Endodermal cell (in vitro differentiated cells): ENCODE measurements around the gene NOS3. TPM values are rescaled to one million over a fixed set of nuclear protein-coding genes. Genes with fewer than 3 reads are reported as not detected.

Experiments
- DNase-seq: peaks from one replicate; pipeline ENCODE4 v3.0.0-alpha.2; 2017
- H3K27ac ChIP-seq: 2 replicates; pipeline ENCODE4 v1.5.1; 2013; ENCODE audit warnings: mild to moderate bottlenecking, low read depth, low read length, moderate library complexity
- H3K27me3 ChIP-seq: 2 replicates; pipeline ENCODE4 v1.6.1; 2013; ENCODE audit warnings: mild to moderate bottlenecking, low read length, moderate library complexity; ENCODE audit not compliant: insufficient read depth, control insufficient read depth, poor library complexity, severe bottlenecking
- H3K36me3 ChIP-seq: 2 replicates; pipeline ENCODE4 v1.7.0; 2013; ENCODE audit warnings: mild to moderate bottlenecking, low read length, moderate library complexity; ENCODE audit not compliant: control insufficient read depth, insufficient read depth
- H3K4me1 ChIP-seq: one replicate; pipeline ENCODE4 v1.7.0; 2013; ENCODE audit warnings: low read length; ENCODE audit not compliant: control insufficient read depth, insufficient read depth
- H3K4me3 ChIP-seq: 2 replicates; pipeline ENCODE4 v1.5.1; 2013; ENCODE audit warnings: mild to moderate bottlenecking, low read length, moderate library complexity
- H3K9ac ChIP-seq: 2 replicates; pipeline ENCODE4 v1.6.1; 2013; ENCODE audit warnings: mild to moderate bottlenecking, low read length, moderate library complexity; ENCODE audit not compliant: poor library complexity, severe bottlenecking; ENCODE audit errors: extremely low read depth
- H3K9me3 ChIP-seq: 2 replicates; pipeline ENCODE4 v1.6.1; 2013; ENCODE audit warnings: mild to moderate bottlenecking, low read length, moderate library complexity; ENCODE audit not compliant: control insufficient read depth
- H3K27ac Mint-ChIP-seq: 2 replicates; pipeline ENCODE4 v1.8.0; 2020; ENCODE audit warnings: mixed read lengths
- H3K27me3 Mint-ChIP-seq: 2 replicates; pipeline ENCODE4 v1.8.0; 2021; ENCODE audit warnings: mild to moderate bottlenecking, mixed read lengths; ENCODE audit not compliant: insufficient read depth
- H3K36me3 Mint-ChIP-seq: 2 replicates; pipeline ENCODE4 v1.8.0; 2020; ENCODE audit warnings: low read depth, mixed read lengths
- H3K4me1 Mint-ChIP-seq: 2 replicates; pipeline ENCODE4 v1.8.0; 2020; ENCODE audit warnings: mixed read lengths
- H3K4me3 Mint-ChIP-seq: 2 replicates; pipeline ENCODE4 v1.8.0; 2020; ENCODE audit warnings: mild to moderate bottlenecking, moderate library complexity, mixed read lengths
- H3K9me3 Mint-ChIP-seq: 2 replicates; pipeline ENCODE4 v1.8.0; 2020; ENCODE audit warnings: mild to moderate bottlenecking, mixed read lengths
- WGBS, 2 experiments: methylation state at CpG; one replicate each; pipeline versions ENCODE4 v1.1.5 to v1.1.7; 2013; ENCODE audit warnings: missing lambda C conversion rate in 2 of 2, mixed read lengths in 1 of 2; ENCODE audit not compliant: insufficient coverage in 1 of 2, insufficient read length in 1 of 2; 5-methylcytosine and 5-hydroxymethylcytosine counted together
- total RNA-seq, 2 donors: library from RNA; stranded (reverse); fragmentation: NEBNext Ultra II Directional in 1 of 2; extraction: Animal tissue kit (Norgen Biotek cat#: 25700) in 1 of 2; gene quantifications; 2 replicates in 1 of 2; 3 replicates in 1 of 2; pipeline ENCODE4 v1.2.1, GENCODE V29; 2021
- TF ChIP-seq, protein P1 (sequence below): fragments of 200-600 bp; sonication (generic); conservative IDR thresholded peaks from 2 replicates; pipeline ENCODE4 v1.5.0; 2021; ENCODE audit warnings: antibody characterized with exemption, mild to moderate bottlenecking

Gene NOS3
- total RNA-seq, 2 donors from 2014 or later: 2.3 to 9.1 TPM

- H3K27ac Mint-ChIP-seq: no peak overlapping the region
- no peaks in the 10 kb centered on the region for H3K36me3 Mint-ChIP-seq
- Histone ChIP-seq H3K27me3 (no peaks in the 10 kb centered on the region), H3K27ac (no peak overlapping the region), H3K9ac (no peak overlapping the region), H3K9me3 (no peaks in the 10 kb centered on the region), H3K36me3 (no peaks in the 10 kb centered on the region), H3K4me1 (peaks cover 6% of the 10 kb centered on the region), H3K4me3 (no peak overlapping the region)
- no peak overlapping the region for H3K4me3 Mint-ChIP-seq
- peaks cover 13% of the 10 kb centered on the region for H3K27me3 Mint-ChIP-seq
- 86 to 94% methylated on average over 9 to 18 of the region's 19 CpGs for WGBS, 2 experiments
- DNase-seq: peak; percentile 52
- no peaks in the 10 kb centered on the region for H3K4me1 Mint-ChIP-seq
- H3K9me3 Mint-ChIP-seq: peaks cover 15% of the 10 kb centered on the region
- TF ChIP-seq, protein P1, sequence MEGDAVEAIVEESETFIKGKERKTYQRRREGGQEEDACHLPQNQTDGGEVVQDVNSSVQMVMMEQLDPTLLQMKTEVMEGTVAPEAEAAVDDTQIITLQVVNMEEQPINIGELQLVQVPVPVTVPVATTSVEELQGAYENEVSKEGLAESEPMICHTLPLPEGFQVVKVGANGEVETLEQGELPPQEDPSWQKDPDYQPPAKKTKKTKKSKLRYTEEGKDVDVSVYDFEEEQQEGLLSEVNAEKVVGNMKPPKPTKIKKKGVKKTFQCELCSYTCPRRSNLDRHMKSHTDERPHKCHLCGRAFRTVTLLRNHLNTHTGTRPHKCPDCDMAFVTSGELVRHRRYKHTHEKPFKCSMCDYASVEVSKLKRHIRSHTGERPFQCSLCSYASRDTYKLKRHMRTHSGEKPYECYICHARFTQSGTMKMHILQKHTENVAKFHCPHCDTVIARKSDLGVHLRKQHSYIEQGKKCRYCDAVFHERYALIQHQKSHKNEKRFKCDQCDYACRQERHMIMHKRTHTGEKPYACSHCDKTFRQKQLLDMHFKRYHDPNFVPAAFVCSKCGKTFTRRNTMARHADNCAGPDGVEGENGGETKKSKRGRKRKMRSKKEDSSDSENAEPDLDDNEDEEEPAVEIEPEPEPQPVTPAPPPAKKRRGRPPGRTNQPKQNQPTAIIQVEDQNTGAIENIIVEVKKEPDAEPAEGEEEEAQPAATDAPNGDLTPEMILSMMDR: no peak
Observed at GRCh38 chr7:150994838-150995510, 4.2 kb downstream of the NOS3 start.

- DNase-seq: peak; percentile 65
- Mint-ChIP-seq H3K4me1 (no peaks in the 10 kb centered on the region), H3K9me3 (peaks cover under 1% of the 10 kb centered on the region), H3K36me3 (no peaks in the 10 kb centered on the region), H3K4me3 (no peak overlapping the region), H3K27ac (no peak overlapping the region), H3K27me3 (peaks cover 3% of the 10 kb centered on the region)
- Histone ChIP-seq H3K4me3 (no peak overlapping the region), H3K4me1 (peaks cover 6% of the 10 kb centered on the region), H3K9me3 (no peaks in the 10 kb centered on the region), H3K27me3 (no peaks in the 10 kb centered on the region), H3K27ac (no peak overlapping the region), H3K36me3 (no peaks in the 10 kb centered on the region), H3K9ac (no peak overlapping the region)
- TF ChIP-seq, protein P1: no peak
- WGBS, 2 experiments: 44 to 78% methylated on average over 5 to 30 of the region's 31 CpGs
Observed at GRCh38 chr7:150996376-150997074, 5.7 kb downstream of the NOS3 start.

DNA sequence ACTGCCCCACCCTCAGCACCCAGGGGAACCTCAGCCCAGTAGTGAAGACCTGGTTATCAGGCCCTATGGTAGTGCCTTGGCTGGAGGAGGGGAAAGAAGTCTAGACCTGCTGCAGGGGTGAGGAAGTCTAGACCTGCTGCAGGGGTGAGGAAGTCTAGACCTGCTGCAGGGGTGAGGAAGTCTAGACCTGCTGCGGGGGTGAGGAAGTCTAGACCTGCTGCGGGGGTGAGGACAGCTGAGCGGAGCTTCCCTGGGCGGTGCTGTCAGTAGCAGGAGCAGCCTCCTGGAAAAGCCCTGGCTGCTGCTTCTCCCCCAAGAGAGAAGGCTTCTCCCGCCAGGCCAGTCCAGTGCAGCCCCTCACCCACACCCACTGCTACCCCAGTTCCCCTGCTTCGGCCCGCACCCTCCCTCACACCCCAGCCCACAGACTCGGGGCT lies 6.3 kb downstream of the NOS3 start:
- WGBS, 2 experiments: 94% methylated on average over 5 to 8 of the region's 8 CpGs
- DNase-seq: no peak
- Histone ChIP-seq H3K4me1 (peaks cover 6% of the 10 kb centered on the region), H3K27ac (no peak overlapping the region), H3K27me3 (no peaks in the 10 kb centered on the region), H3K9me3 (no peaks in the 10 kb centered on the region), H3K4me3 (no peak overlapping the region), H3K36me3 (no peaks in the 10 kb centered on the region), H3K9ac (no peak overlapping the region)
- H3K4me3 Mint-ChIP-seq: no peak overlapping the region
- H3K9me3 Mint-ChIP-seq: no peaks in the 10 kb centered on the region
- H3K36me3 Mint-ChIP-seq: no peaks in the 10 kb centered on the region
- TF ChIP-seq, protein P1: no peak
- H3K4me1 Mint-ChIP-seq: no peaks in the 10 kb centered on the region
- no peak overlapping the region for H3K27ac Mint-ChIP-seq
- H3K27me3 Mint-ChIP-seq: peaks cover 3% of the 10 kb centered on the region
